OCI-LY1 (cell line): ENCODE data around the gene SLC27A1.

Source experiments
- H2AFZ ChIP-seq: fragments of 200-600 bp; sonication (generic), shearing (Covaris generic); 2 replicates; pipeline ENCODE4 v1.6.0; 2014; ENCODE audit warnings: antibody characterized with exemption, mild to moderate bottlenecking, low read length
- H3F3A ChIP-seq: fragments of 200-600 bp; sonication (generic), shearing (Covaris generic); 2 replicates; pipeline ENCODE4 v1.6.0; 2014; ENCODE audit warnings: mild to moderate bottlenecking, antibody characterized with exemption, low read length, moderate library complexity; ENCODE audit not compliant: insufficient read depth
- H3K27ac ChIP-seq: fragments of 200-600 bp; sonication (generic); 2 replicates; pipeline ENCODE4 v1.5.1; 2014; ENCODE audit warnings: low read length, mixed run types, mild to moderate bottlenecking, low read depth; ENCODE audit not compliant: poor library complexity, severe bottlenecking
- H3K27me3 ChIP-seq: fragments of 200-600 bp; sonication (generic); 2 replicates; pipeline ENCODE4 v1.6.0; 2014; ENCODE audit warnings: antibody characterized with exemption, mild to moderate bottlenecking, low read length, moderate library complexity; ENCODE audit not compliant: insufficient read depth
- H3K36me3 ChIP-seq: fragments of 200-600 bp; sonication (generic); 2 replicates; pipeline ENCODE4 v1.6.1; 2014; ENCODE audit warnings: mild to moderate bottlenecking, antibody characterized with exemption, low read length, moderate library complexity, mixed read lengths; ENCODE audit not compliant: insufficient read depth
- H3K4me1 ChIP-seq: fragments of 200-600 bp; sonication (generic); 2 replicates; pipeline ENCODE4 v1.5.1; 2014; ENCODE audit warnings: mild to moderate bottlenecking, low read length, moderate library complexity; ENCODE audit not compliant: insufficient read depth, severe bottlenecking
- H3K4me2 ChIP-seq: fragments of 200-600 bp; sonication (generic), shearing (Covaris generic); 2 replicates; pipeline ENCODE4 v1.6.1; 2014; ENCODE audit warnings: low read length
- H3K4me3 ChIP-seq: fragments of 200-600 bp; sonication (generic); 2 replicates; pipeline ENCODE4 v1.5.1; 2014; ENCODE audit warnings: low read length, low read depth, mild to moderate bottlenecking, mixed read lengths; ENCODE audit not compliant: poor library complexity, severe bottlenecking
- H3K79me2 ChIP-seq: fragments of 200-600 bp; shearing (Covaris generic); 2 replicates; pipeline ENCODE4 v1.6.1; 2016; ENCODE audit warnings: mixed run types, low read length, mixed read lengths; ENCODE audit not compliant: insufficient read depth
- H3K9ac ChIP-seq: fragments of 200-600 bp; sonication (generic), shearing (Covaris generic); 2 replicates; pipeline ENCODE4 v1.6.1; 2014; ENCODE audit warnings: mild to moderate bottlenecking, low read length, mixed read lengths
- H3K9me2 ChIP-seq: fragments of 200-600 bp; sonication (generic), shearing (Covaris generic); 2 replicates; pipeline ENCODE4 v1.6.1; 2014; ENCODE audit warnings: low read depth, mild to moderate bottlenecking, low read length, mixed read lengths
- H3K9me3 ChIP-seq: fragments of 200-600 bp; shearing (Covaris generic); 2 replicates; pipeline ENCODE4 v1.6.1; 2014; ENCODE audit warnings: low read length, mixed read lengths
- H4K20me1 ChIP-seq: fragments of 200-600 bp; sonication (generic), shearing (Covaris generic); 2 replicates; pipeline ENCODE4 v1.6.0; 2016; ENCODE audit warnings: mild to moderate bottlenecking, low read length; ENCODE audit not compliant: insufficient read depth
- CTCF ChIP-seq: fragments of 200-600 bp; sonication (generic), shearing (Covaris generic); IDR thresholded peaks from 2 replicates; pipeline ENCODE4 v1.5.1; 2017; ENCODE audit warnings: mild to moderate bottlenecking, antibody characterized with exemption, low read length, moderate library complexity, mixed read lengths
- EZH2 ChIP-seq: fragments of 200-600 bp; sonication (generic), shearing (Covaris generic); IDR thresholded peaks from 2 replicates; pipeline ENCODE4 v1.8.0; 2017; ENCODE audit warnings: borderline replicate concordance, mixed run types, mild to moderate bottlenecking, antibody characterized with exemption, low read length, moderate library complexity, mixed read lengths

The SLC27A1 gene

GRCh38 chr19:17488593-17489391 lies 18.5 kb downstream of the SLC27A1 start:
- Histone ChIP-seq H4K20me1 (no peaks in the 10 kb centered on the region), H3K36me3 (no peaks in the 10 kb centered on the region), H3K4me3 (peak overlapping the region; percentile 55), H3K9me3 (no peaks in the 10 kb centered on the region), H3F3A (no peaks in the 10 kb centered on the region), H3K9me2 (no peaks in the 10 kb centered on the region), H3K79me2 (no peaks in the 10 kb centered on the region), H2AFZ (no peak overlapping the region), H3K4me2 (peak overlapping the region; percentile 65), H3K27me3 (no peaks in the 10 kb centered on the region), H3K27ac (no peak overlapping the region), H3K4me1 (peaks cover 11% of the 10 kb centered on the region), H3K9ac (peak overlapping the region; percentile 17; the same call in 1 of the 2 replicates)
- TF ChIP-seq CTCF (no peak; the same call in 1 of the 2 replicates), EZH2 (no peak)

- H2AFZ ChIP-seq: no peak overlapping the region
- H3K4me1 ChIP-seq: peaks cover 11% of the 10 kb centered on the region
- no peaks in the 10 kb centered on the region for H3K36me3 ChIP-seq
- H4K20me1 ChIP-seq: no peaks in the 10 kb centered on the region
- TF ChIP-seq EZH2: no peak
- TF ChIP-seq CTCF: no peak
- no peaks in the 10 kb centered on the region for H3K9me2 ChIP-seq
- H3K4me2 ChIP-seq: no peak overlapping the region
- no peaks in the 10 kb centered on the region for H3F3A ChIP-seq
- H3K4me3 ChIP-seq: no peak overlapping the region
- no peaks in the 10 kb centered on the region for H3K79me2 ChIP-seq
- H3K27ac ChIP-seq: no peak overlapping the region
- H3K27me3 ChIP-seq: no peaks in the 10 kb centered on the region
- H3K9ac ChIP-seq: no peak overlapping the region
- no peaks in the 10 kb centered on the region for H3K9me3 ChIP-seq
These were observed 19.2 kb downstream of the SLC27A1 start for GRCh38 chr19:17489392-17490030.

- Histone ChIP-seq H3K4me1 (peaks cover 11% of the 10 kb centered on the region), H3K27ac (no peak overlapping the region), H3K79me2 (no peaks in the 10 kb centered on the region), H3K4me3 (no peak overlapping the region), H2AFZ (no peak overlapping the region), H3F3A (no peaks in the 10 kb centered on the region), H4K20me1 (no peaks in the 10 kb centered on the region), H3K9me2 (no peaks in the 10 kb centered on the region), H3K4me2 (no peak overlapping the region), H3K36me3 (no peaks in the 10 kb centered on the region), H3K9me3 (no peaks in the 10 kb centered on the region), H3K9ac (no peak overlapping the region), H3K27me3 (peaks cover under 1% of the 10 kb centered on the region; the same call in 1 of the 2 replicates)
- no peak for TF ChIP-seq CTCF
- TF ChIP-seq EZH2: no peak
These were observed 20.1 kb downstream of the SLC27A1 start for GRCh38 chr19:17490411-17490810.
